Panc1 (cell line): ENCODE data around the gene GATM. TPM values are rescaled to one million over a fixed set of nuclear protein-coding genes. Genes with fewer than 3 reads are reported as not detected.

Experiments
- ATAC-seq: fragments of 200-7000 bp; cut with Tn5 transposase; 2 replicates; pipeline ENCODE4 v1.9.1; 2020; ENCODE audit warnings: mild to moderate bottlenecking, moderate library complexity
- BruUV-seq: library from RNA; stranded (reverse); fragments of 400-500 nt; replicated peaks from 2 replicates; lab custom pipeline; 2021; lab: Mats Ljungman, UMichigan
- CTCF ChIA-PET: fragments of 300-600 bp; sonication (Branson Sonifier 250); formaldehyde crosslinking; loops from one replicate; lab custom pipeline; 2022; ENCODE audit warnings: antibody characterized with exemption; lab: Charles Lee
- POLR2A ChIA-PET: fragments of 300-600 bp; sonication (Branson Sonifier 250); formaldehyde crosslinking; loops from one replicate; lab custom pipeline; 2022; ENCODE audit warnings: antibody characterized with exemption; lab: Charles Lee
- DNase-seq: peaks from one replicate; pipeline ENCODE4 v3.0.0-alpha.2; 2010; ENCODE audit warnings: low read depth, low spot score
- H3K27ac ChIP-seq: 2 replicates; pipeline ENCODE4 v1.5.1; 2011; ENCODE audit warnings: mild to moderate bottlenecking, low read length, inconsistent platforms
- H3K27me3 ChIP-seq: fragments of 200-500 bp; sonication (Bioruptor generic); 2 replicates; pipeline ENCODE4 v1.6.0; 2014; ENCODE audit warnings: low read length, inconsistent platforms; ENCODE audit not compliant: control insufficient read depth, insufficient read depth
- H3K36me3 ChIP-seq: fragments of 200-500 bp; sonication (Bioruptor generic); 2 replicates; pipeline ENCODE4 v1.5.1; 2014; ENCODE audit warnings: inconsistent platforms, mild to moderate bottlenecking, low read length, moderate library complexity; ENCODE audit not compliant: control insufficient read depth, insufficient read depth
- H3K4me1 ChIP-seq: 2 replicates; pipeline ENCODE4 v1.5.1; 2011; ENCODE audit warnings: inconsistent platforms, mild to moderate bottlenecking, low read length, moderate library complexity; ENCODE audit not compliant: control insufficient read depth, insufficient read depth
- H3K4me3 ChIP-seq, 2 experiments: 2 replicates each; pipeline ENCODE4 v1.5.1; 2011 to 2012; ENCODE audit warnings: low read depth in 2 of 2, low read length in 2 of 2, mild to moderate bottlenecking in 2 of 2, inconsistent platforms in 1 of 2, moderate library complexity in 1 of 2
- H3K9me3 ChIP-seq: fragments of 200-500 bp; sonication (Bioruptor generic); 2 replicates; pipeline ENCODE4 v1.5.1; 2014; ENCODE audit warnings: low read depth, mild to moderate bottlenecking, inconsistent platforms, low read length, moderate library complexity; ENCODE audit not compliant: control insufficient read depth, insufficient read depth
- POLR2AphosphoS5 ChIP-seq: IDR thresholded peaks from 2 replicates; pipeline ENCODE4 v1.6.1; 2012; ENCODE audit warnings: mild to moderate bottlenecking, low read depth, low read length, moderate library complexity
- SIN3A ChIP-seq: IDR thresholded peaks from 2 replicates; pipeline ENCODE4 v1.6.1; 2012; ENCODE audit warnings: low read depth, mild to moderate bottlenecking, low read length, moderate library complexity, borderline replicate concordance; ENCODE audit not compliant: insufficient read depth
- TCF7L2 ChIP-seq: IDR thresholded peaks from 2 replicates; pipeline ENCODE4 v1.6.1; 2011; ENCODE audit warnings: mild to moderate bottlenecking, low read depth, low read length, inconsistent platforms
- in situ Hi-C: cut with HindIII; loops from 2 replicates; pipeline ENCODE4 v1.10.0; 2016; ENCODE audit warnings: low sequenced_read_pairs, low pct_unique_long_range_greater_than_20kb
- intact Hi-C: fragments of 100-400 bp; cut with micrococcal nuclease; formaldehyde crosslinking; loops from one replicate; pipeline ENCODE4 v1.10.0; 2022; ENCODE audit not compliant: unreplicated experiment
- total RNA-seq: library from RNA; stranded (reverse); gene quantifications from one replicate; pipeline ENCODE4 v1.2.1, GENCODE V29; 2021; ENCODE audit not compliant: unreplicated experiment
- TF ChIP-seq, protein P1 (sequence below), 2 experiments: IDR thresholded peaks; 2 replicates each; pipeline ENCODE4 v1.6.1; 2011 to 2012; ENCODE audit warnings: low read depth in 2 of 2, control low read depth in 1 of 2, low read length in 1 of 2, mild to moderate bottlenecking in 1 of 2, moderate library complexity in 1 of 2; ENCODE audit not compliant: insufficient read depth in 1 of 2
- TF ChIP-seq, protein P2 (sequence below): fragments of 450-650 bp; IDR thresholded peaks from 2 replicates; pipeline ENCODE4 v1.5.1; 2017; ENCODE audit warnings: mild to moderate bottlenecking

Gene GATM
- total RNA-seq, 1 experiment from 2014 or later = 7.6 TPM

DNA sequence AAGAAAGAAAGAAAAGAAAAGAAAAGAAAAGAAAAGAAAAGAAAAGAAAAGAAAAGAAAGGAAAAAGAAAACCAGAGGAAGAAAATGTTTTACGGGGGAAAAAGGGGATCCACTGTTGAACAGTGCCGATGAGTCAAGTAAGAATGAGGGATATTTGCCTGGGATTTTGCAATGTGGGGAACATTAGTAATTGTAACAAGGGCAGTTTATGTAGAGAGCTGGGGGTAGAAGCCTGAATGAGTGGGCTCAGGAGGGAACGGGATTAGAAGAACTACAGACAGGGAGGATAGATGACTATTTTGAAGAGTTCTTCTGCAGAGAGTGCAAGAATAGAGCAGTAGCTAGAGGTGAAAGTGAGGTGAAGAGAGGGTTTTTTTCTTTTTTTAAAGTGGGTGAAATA is 28.7 kb downstream of the GATM start:
- ChIA-PET CTCF (no interaction called here), POLR2A (no interaction called here)
- in situ Hi-C loops (no loop called here), intact Hi-C loops (no loop called here)
- H3K4me1 ChIP-seq = no peaks in the 10 kb centered on the region
- no peaks in the 10 kb centered on the region for H3K9me3 ChIP-seq
- DNase-seq (no peak), ATAC-seq (no peak)
- BruUV-seq = no TSS peak
- H3K27me3 ChIP-seq = peaks cover 10% of the 10 kb centered on the region; the same call in 1 of the 2 replicates
- no peak overlapping the region for H3K4me3 ChIP-seq
- TF ChIP-seq, protein P1, sequence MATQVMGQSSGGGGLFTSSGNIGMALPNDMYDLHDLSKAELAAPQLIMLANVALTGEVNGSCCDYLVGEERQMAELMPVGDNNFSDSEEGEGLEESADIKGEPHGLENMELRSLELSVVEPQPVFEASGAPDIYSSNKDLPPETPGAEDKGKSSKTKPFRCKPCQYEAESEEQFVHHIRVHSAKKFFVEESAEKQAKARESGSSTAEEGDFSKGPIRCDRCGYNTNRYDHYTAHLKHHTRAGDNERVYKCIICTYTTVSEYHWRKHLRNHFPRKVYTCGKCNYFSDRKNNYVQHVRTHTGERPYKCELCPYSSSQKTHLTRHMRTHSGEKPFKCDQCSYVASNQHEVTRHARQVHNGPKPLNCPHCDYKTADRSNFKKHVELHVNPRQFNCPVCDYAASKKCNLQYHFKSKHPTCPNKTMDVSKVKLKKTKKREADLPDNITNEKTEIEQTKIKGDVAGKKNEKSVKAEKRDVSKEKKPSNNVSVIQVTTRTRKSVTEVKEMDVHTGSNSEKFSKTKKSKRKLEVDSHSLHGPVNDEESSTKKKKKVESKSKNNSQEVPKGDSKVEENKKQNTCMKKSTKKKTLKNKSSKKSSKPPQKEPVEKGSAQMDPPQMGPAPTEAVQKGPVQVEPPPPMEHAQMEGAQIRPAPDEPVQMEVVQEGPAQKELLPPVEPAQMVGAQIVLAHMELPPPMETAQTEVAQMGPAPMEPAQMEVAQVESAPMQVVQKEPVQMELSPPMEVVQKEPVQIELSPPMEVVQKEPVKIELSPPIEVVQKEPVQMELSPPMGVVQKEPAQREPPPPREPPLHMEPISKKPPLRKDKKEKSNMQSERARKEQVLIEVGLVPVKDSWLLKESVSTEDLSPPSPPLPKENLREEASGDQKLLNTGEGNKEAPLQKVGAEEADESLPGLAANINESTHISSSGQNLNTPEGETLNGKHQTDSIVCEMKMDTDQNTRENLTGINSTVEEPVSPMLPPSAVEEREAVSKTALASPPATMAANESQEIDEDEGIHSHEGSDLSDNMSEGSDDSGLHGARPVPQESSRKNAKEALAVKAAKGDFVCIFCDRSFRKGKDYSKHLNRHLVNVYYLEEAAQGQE (IDR thresholded peaks at IDR 0.05; ENCODE audit: insufficient read depth in 1 of 2, low read depth in 2 of 2, low read length in 1 of 2) = no peak
- TF ChIP-seq POLR2AphosphoS5 (no peak), TCF7L2 (no peak), SIN3A (no peak)
- TF ChIP-seq, protein P2, sequence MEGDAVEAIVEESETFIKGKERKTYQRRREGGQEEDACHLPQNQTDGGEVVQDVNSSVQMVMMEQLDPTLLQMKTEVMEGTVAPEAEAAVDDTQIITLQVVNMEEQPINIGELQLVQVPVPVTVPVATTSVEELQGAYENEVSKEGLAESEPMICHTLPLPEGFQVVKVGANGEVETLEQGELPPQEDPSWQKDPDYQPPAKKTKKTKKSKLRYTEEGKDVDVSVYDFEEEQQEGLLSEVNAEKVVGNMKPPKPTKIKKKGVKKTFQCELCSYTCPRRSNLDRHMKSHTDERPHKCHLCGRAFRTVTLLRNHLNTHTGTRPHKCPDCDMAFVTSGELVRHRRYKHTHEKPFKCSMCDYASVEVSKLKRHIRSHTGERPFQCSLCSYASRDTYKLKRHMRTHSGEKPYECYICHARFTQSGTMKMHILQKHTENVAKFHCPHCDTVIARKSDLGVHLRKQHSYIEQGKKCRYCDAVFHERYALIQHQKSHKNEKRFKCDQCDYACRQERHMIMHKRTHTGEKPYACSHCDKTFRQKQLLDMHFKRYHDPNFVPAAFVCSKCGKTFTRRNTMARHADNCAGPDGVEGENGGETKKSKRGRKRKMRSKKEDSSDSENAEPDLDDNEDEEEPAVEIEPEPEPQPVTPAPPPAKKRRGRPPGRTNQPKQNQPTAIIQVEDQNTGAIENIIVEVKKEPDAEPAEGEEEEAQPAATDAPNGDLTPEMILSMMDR = no peak
- no peaks in the 10 kb centered on the region for H3K36me3 ChIP-seq
- H3K27ac ChIP-seq = no peak overlapping the region

DNA sequence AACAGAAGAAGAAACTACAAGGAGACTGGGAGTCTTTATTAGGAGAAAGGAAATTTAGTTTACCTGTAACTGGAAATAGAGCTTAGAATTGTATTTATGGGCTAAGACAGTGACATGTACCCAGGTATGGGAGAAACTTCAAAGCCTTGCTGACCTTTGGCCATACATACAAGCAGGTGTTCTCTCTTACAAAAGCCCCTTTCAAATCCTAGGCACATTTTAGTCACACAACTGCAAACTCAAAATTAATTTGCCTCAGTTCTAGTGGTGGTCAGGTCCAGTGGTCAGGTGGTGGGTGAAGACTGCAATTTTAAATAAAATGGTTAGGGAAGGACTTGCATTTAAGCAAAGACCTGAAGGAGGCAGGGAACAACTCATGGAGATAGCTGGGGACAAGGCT is 30.4 kb downstream of the GATM start:
- intact Hi-C loops = no loop called here
- ChIA-PET CTCF (no interaction called here), POLR2A (no interaction called here)
- no peaks in the 10 kb centered on the region for H3K4me1 ChIP-seq
- no peaks in the 10 kb centered on the region for H3K9me3 ChIP-seq
- DNase-seq (no peak), ATAC-seq (no peak)
- TF ChIP-seq, protein P1 (IDR thresholded peaks at IDR 0.05; ENCODE audit: insufficient read depth in 1 of 2, low read depth in 2 of 2, low read length in 1 of 2) = no peak
- TF ChIP-seq TCF7L2 (no peak), POLR2AphosphoS5 (no peak), SIN3A (no peak)
- TF ChIP-seq, protein P2 = no peak
- no peak overlapping the region for H3K27ac ChIP-seq
- no TSS peak for BruUV-seq
- in situ Hi-C loops = no loop called here
- H3K36me3 ChIP-seq = no peaks in the 10 kb centered on the region
- peaks cover 10% of the 10 kb centered on the region; the same call in 1 of the 2 replicates for H3K27me3 ChIP-seq
- no peak overlapping the region for H3K4me3 ChIP-seq
